SU-DHL-6 (cell line): Measurements from ENCODE around the gene KLHL29.

Experiments
- EZH2phosphoT487 ChIP-seq: fragments of 200-600 bp; sonication (generic), shearing (Covaris generic); conservative IDR thresholded peaks from 2 replicates; pipeline ENCODE4 v1.6.1; 2018; ENCODE audit warnings: mild to moderate bottlenecking, antibody characterized with exemption, low read length, moderate library complexity, mixed read lengths
- TF ChIP-seq, protein P1 (sequence below): fragments of 200-600 bp; sonication (generic); IDR thresholded peaks from one replicate; pipeline ENCODE4 v1.5.1; 2017; ENCODE audit warnings: antibody characterized with exemption, mild to moderate bottlenecking, low read length, moderate library complexity; ENCODE audit not compliant: insufficient read depth, poor library complexity, severe bottlenecking

DNA sequence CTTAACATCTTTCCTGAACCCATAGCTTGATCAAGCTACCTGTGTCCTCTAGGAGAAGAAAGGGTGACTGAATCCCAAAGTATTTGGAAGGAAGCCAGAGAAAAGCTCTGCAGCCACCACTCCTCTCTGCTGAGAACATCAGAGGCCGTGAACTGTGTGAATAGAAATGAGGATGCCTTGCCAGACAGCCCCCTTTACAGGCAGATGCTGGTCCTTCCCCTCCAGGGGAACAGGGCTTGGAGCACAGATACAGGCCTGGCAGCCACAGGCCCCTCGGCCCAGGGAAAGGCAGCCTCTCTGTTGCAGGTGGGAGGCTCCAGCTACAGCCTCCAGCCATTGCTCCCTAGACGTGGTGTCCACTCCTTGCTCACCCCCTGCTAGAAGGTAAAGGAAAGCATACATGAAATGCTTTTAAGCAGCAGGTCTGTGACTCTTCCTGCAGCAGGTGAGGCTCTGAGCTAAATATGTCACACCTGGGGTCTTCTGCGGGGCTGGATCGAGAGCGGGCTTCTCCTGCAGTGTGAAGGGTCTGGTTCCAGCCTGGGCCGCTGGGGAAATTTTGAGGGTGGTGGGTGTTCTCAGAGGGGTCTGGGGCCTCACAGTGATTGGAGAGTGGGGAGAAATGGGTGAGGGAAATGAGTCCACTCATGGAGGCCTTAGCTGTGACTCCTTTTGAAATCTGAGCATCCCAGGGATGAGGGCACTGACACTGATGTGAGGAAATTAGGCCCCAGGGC, 234.0 kb downstream of the KLHL29 start:
- TF ChIP-seq, protein P1, sequence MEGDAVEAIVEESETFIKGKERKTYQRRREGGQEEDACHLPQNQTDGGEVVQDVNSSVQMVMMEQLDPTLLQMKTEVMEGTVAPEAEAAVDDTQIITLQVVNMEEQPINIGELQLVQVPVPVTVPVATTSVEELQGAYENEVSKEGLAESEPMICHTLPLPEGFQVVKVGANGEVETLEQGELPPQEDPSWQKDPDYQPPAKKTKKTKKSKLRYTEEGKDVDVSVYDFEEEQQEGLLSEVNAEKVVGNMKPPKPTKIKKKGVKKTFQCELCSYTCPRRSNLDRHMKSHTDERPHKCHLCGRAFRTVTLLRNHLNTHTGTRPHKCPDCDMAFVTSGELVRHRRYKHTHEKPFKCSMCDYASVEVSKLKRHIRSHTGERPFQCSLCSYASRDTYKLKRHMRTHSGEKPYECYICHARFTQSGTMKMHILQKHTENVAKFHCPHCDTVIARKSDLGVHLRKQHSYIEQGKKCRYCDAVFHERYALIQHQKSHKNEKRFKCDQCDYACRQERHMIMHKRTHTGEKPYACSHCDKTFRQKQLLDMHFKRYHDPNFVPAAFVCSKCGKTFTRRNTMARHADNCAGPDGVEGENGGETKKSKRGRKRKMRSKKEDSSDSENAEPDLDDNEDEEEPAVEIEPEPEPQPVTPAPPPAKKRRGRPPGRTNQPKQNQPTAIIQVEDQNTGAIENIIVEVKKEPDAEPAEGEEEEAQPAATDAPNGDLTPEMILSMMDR = no peak
- no peak for TF ChIP-seq EZH2phosphoT487
